Esophagus muscularis mucosa (tissue), 4 donors: Measurements from ENCODE around the gene SLC9C2.

Experiments used
- EP300 ChIP-seq: sonication (generic); formaldehyde crosslinking; IDR thresholded peaks from one replicate; pipeline ENCODE4 v1.6.1; 2017; ENCODE audit warnings: antibody characterized with exemption
- POLR2A ChIP-seq: fragments of 450-650 bp; IDR thresholded peaks from one replicate; pipeline ENCODE4 v1.6.1; 2017; ENCODE audit warnings: antibody characterized with exemption, moderate library complexity, mild to moderate bottlenecking, low read depth
- POLR2AphosphoS5 ChIP-seq, 2 donors: sonication (generic); formaldehyde crosslinking; IDR thresholded peaks; one replicate each; pipeline ENCODE4 v1.6.1; 2017; ENCODE audit warnings: antibody characterized with exemption in 2 of 2
- TF ChIP-seq, protein P1 (sequence below), 3 experiments: fragments of 200-600 bp in 2 of 3; fragments of 450-650 bp in 1 of 3; sonication (generic) in 2 of 3; IDR thresholded peaks; one replicate each; pipeline ENCODE4 v1.5.1; 2017 to 2019; ENCODE audit warnings: antibody characterized with exemption in 3 of 3, mild to moderate bottlenecking in 2 of 3, moderate library complexity in 1 of 3

DNA sequence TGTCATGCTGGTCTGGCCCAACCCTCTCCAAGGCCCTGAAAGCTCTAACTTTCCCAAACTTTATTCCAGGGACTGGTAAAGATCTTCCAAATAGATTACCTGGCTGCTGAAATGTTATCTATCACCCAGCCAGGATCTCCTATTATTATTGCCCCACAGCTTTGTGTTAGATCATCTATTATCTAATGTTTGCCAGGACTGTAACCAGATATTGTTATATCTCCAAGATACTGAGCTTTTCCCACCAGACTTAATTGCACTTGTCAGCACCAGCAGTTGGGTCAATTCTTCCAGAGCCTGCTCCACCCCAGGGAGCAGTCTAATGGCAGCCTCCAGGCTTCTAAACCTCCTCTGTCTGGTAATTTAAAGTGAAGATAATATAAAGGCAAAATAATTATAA is 66.6 kb downstream of the SLC9C2 start:
- TF ChIP-seq POLR2A (no peak), POLR2AphosphoS5 (IDR thresholded peaks at IDR 0.05) (no peak), EP300 (no peak)
- TF ChIP-seq, protein P1, sequence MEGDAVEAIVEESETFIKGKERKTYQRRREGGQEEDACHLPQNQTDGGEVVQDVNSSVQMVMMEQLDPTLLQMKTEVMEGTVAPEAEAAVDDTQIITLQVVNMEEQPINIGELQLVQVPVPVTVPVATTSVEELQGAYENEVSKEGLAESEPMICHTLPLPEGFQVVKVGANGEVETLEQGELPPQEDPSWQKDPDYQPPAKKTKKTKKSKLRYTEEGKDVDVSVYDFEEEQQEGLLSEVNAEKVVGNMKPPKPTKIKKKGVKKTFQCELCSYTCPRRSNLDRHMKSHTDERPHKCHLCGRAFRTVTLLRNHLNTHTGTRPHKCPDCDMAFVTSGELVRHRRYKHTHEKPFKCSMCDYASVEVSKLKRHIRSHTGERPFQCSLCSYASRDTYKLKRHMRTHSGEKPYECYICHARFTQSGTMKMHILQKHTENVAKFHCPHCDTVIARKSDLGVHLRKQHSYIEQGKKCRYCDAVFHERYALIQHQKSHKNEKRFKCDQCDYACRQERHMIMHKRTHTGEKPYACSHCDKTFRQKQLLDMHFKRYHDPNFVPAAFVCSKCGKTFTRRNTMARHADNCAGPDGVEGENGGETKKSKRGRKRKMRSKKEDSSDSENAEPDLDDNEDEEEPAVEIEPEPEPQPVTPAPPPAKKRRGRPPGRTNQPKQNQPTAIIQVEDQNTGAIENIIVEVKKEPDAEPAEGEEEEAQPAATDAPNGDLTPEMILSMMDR (IDR thresholded peaks at IDR 0.05), result no peak
